Measurements from ENCODE around the gene METTL1.

DNA sequence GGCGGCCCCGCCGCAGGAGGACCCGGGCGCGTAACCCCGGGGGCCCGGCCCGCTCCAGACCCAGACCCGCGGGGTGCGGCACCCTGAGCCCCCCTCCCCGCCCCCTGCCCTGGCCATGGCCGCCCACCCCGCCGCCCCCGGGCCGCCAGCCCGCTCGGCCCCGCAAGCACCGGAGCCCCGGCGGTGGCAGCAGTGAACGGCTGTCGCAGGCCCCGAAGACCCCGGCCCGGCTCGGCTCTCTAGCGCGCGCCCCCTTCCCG lies 16.8 kb downstream of the METTL1 start:
- TF ChIP-seq, protein P1, sequence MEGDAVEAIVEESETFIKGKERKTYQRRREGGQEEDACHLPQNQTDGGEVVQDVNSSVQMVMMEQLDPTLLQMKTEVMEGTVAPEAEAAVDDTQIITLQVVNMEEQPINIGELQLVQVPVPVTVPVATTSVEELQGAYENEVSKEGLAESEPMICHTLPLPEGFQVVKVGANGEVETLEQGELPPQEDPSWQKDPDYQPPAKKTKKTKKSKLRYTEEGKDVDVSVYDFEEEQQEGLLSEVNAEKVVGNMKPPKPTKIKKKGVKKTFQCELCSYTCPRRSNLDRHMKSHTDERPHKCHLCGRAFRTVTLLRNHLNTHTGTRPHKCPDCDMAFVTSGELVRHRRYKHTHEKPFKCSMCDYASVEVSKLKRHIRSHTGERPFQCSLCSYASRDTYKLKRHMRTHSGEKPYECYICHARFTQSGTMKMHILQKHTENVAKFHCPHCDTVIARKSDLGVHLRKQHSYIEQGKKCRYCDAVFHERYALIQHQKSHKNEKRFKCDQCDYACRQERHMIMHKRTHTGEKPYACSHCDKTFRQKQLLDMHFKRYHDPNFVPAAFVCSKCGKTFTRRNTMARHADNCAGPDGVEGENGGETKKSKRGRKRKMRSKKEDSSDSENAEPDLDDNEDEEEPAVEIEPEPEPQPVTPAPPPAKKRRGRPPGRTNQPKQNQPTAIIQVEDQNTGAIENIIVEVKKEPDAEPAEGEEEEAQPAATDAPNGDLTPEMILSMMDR (IDR thresholded peaks at IDR 0.05; ENCODE audit: insufficient read depth, low read length, poor library complexity, severe bottlenecking) = no peak
- TF ChIP-seq EZH2phosphoT487 (conservative IDR thresholded peaks at IDR 0.05; ENCODE audit: low read length) = no peak

All from SU-DHL-6 (cell line).